Measurements from ENCODE around the gene R3HDML. TPM values are rescaled to one million over a fixed set of nuclear protein-coding genes. Genes with fewer than 3 reads are reported as not detected.
"Not testable (repeated sequence)": the region's sequence is repeated elsewhere in the genome, so short reads cannot be mapped to it uniquely, and the experiment has no call there.

R3HDML gene
- total RNA-seq, 2 experiments from 2014 or later = not detected

- Histone ChIP-seq H3K27me3 (ENCODE audit: control insufficient read depth in 1 of 2, insufficient read depth in 2 of 2, low read length in 2 of 2) (no peaks in the 10 kb centered on the region), H3K9me3 (ENCODE audit: control insufficient read depth in 1 of 2, insufficient read depth in 1 of 2, low read length in 2 of 2) (no peaks in the 10 kb centered on the region), H3K36me3 (ENCODE audit: insufficient read depth, low read length) (no peaks in the 10 kb centered on the region), H3K4me1 (ENCODE audit: insufficient read depth, low read length) (peaks cover 5% of the 10 kb centered on the region), H3K4me3 (ENCODE audit: low read length) (no peak overlapping the region), H3K27ac (ENCODE audit: low read depth in 1 of 2, low read length in 2 of 2) (no peak overlapping the region)
- ATAC-seq (ENCODE audit: poor library complexity) (no peak), DNase-seq (no peak)
- POLR2A ChIA-PET = no interaction called here
- no peak for TF ChIP-seq CTCF (IDR thresholded peaks at IDR 0.05)
- intact Hi-C loops (cut with DNase I, micrococcal nuclease) = no loop called here
- CTCF ChIA-PET = no interaction called here
- Mint-ChIP-seq H3K36me3 (ENCODE audit: low read depth) (no peaks in the 10 kb centered on the region), H3K27ac (no peak overlapping the region), H3K9me3 (no peaks in the 10 kb centered on the region), H3K4me3 (no peak overlapping the region), H3K4me1 (ENCODE audit: low read depth) (no peaks in the 10 kb centered on the region), H3K27me3 (no peaks in the 10 kb centered on the region)
These were observed 12.5 kb upstream of the R3HDML start for GRCh38 chr20:44324343-44324742.

- ATAC-seq (ENCODE audit: poor library complexity) (peak; percentile 57), DNase-seq (peak in 6 of 14 experiments; percentile 15 to 43 (median 24))
- Histone ChIP-seq H3K4me1 (ENCODE audit: insufficient read depth, low read length) (peaks cover 5% of the 10 kb centered on the region), H3K4me3 (ENCODE audit: low read length) (peak overlapping the region; percentile 28), H3K36me3 (ENCODE audit: insufficient read depth, low read length) (no peaks in the 10 kb centered on the region), H3K27me3 (ENCODE audit: control insufficient read depth in 1 of 2, insufficient read depth in 2 of 2, low read length in 2 of 2) (no peaks in the 10 kb centered on the region), H3K27ac (ENCODE audit: low read depth in 1 of 2, low read length in 2 of 2) (no peak overlapping the region), H3K9me3 (ENCODE audit: control insufficient read depth in 1 of 2, insufficient read depth in 1 of 2, low read length in 2 of 2) (no peaks in the 10 kb centered on the region)
- intact Hi-C loops (cut with DNase I, micrococcal nuclease) = no loop called here
- ChIA-PET CTCF (interaction anchor here (1.2 to 4.0 kb wide), 2 partner anchors 15 to 109 kb away, joined by 4 to 13 read pairs; partner anchors contain the start of gene FITM2), POLR2A (interaction anchor here (0.6 to 2.0 kb wide), 3 partner anchors 16 to 239 kb away, joined by 3 to 5 read pairs (median 5); partner anchors contain the start of genes FITM2 and OSER1)
- no peak for TF ChIP-seq CTCF (IDR thresholded peaks at IDR 0.05)
- Mint-ChIP-seq H3K27me3 (no peaks in the 10 kb centered on the region), H3K27ac (no peak overlapping the region), H3K9me3 (no peaks in the 10 kb centered on the region), H3K4me3 (no peak overlapping the region), H3K4me1 (ENCODE audit: low read depth) (no peaks in the 10 kb centered on the region), H3K36me3 (ENCODE audit: low read depth) (no peaks in the 10 kb centered on the region)
These were observed 10.3 kb upstream of the R3HDML start for GRCh38 chr20:44326391-44327159.

GRCh38 chr20:44327748-44328147 is 9.1 kb upstream of the R3HDML start:
- H3K27ac ChIP-seq (ENCODE audit: low read depth in 1 of 2, low read length in 2 of 2); intact Hi-C loops (cut with DNase I, micrococcal nuclease); H3K36me3 Mint-ChIP-seq (ENCODE audit: low read depth); DNase-seq; H3K27ac Mint-ChIP-seq; H3K27me3 ChIP-seq (ENCODE audit: control insufficient read depth in 1 of 2, insufficient read depth in 2 of 2, low read length in 2 of 2); ATAC-seq (ENCODE audit: poor library complexity); H3K9me3 ChIP-seq (ENCODE audit: control insufficient read depth in 1 of 2, insufficient read depth in 1 of 2, low read length in 2 of 2); H3K36me3 ChIP-seq (ENCODE audit: insufficient read depth, low read length); H3K4me3 Mint-ChIP-seq; H3K4me3 ChIP-seq (ENCODE audit: low read length); H3K9me3 Mint-ChIP-seq; H3K27me3 Mint-ChIP-seq; H3K4me1 ChIP-seq (ENCODE audit: insufficient read depth, low read length); POLR2A ChIA-PET; H3K4me1 Mint-ChIP-seq (ENCODE audit: low read depth): not testable (repeated sequence)
- CTCF ChIA-PET = interaction anchor here (4.0 kb wide), 1 partner anchor 16 kb away, joined by 13 read pairs; the partner anchor contains the start of gene FITM2

Measured in CD4-positive, alpha-beta T cell (primary cell).